Prostate gland (tissue), 2 donors: ENCODE data around the gene ACTMAP.

Experiments used
- CTCF ChIP-seq, 4 experiments: fragments of 200-600 bp in 2 of 4; fragments of 450-650 bp in 2 of 4; sonication (generic) in 2 of 4; IDR thresholded peaks; 1 replicate in 3 of 4; 2 replicates in 1 of 4; pipeline ENCODE4 v1.5.1; 2016 to 2019; ENCODE audit warnings: antibody characterized with exemption in 4 of 4, mild to moderate bottlenecking in 2 of 4, moderate library complexity in 2 of 4
- POLR2A ChIP-seq: fragments of 450-650 bp; IDR thresholded peaks from one replicate; pipeline ENCODE4 v1.6.1; 2016; ENCODE audit warnings: antibody characterized with exemption, mild to moderate bottlenecking
- POLR2AphosphoS5 ChIP-seq: sonication (generic); formaldehyde crosslinking; IDR thresholded peaks from one replicate; pipeline ENCODE4 v1.6.1; 2017; ENCODE audit warnings: antibody characterized with exemption

DNA sequence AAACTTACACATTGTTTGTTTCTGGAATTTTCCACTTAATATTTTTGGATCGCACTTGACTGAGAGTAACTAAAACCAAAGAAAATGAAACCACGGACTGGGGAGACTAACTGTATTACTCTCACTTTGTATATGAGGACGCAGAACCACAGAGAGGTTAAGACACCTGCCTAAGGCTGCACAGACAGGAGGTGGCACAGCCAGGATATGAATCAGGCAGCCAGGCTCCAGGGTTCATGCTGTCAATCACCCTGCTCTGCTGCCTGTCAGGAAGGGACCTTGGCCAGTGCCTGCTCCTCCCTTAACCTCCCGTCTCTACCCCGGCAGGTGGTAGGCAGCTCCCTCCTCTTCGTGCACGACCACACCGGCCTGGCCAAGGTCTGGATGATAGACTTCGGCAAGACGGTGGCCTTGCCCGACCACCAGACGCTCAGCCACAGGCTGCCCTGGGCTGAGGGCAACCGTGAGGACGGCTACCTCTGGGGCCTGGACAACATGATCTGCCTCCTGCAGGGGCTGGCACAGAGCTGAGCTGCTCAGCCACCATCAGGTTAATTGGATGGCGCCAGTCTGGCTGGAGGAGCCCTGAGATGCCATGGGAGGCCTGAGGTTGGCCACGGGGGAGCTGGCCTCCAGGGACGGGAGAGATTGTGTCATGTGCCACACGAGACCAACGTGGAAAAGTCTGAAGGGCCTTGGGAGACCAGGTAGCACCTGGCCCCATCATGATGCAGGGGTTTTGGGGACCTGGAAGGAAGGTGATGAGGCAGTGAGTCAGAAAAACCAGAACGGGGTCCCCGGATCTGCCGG lies 11.0 kb downstream of the ACTMAP start:
- TF ChIP-seq POLR2A (no peak), CTCF (IDR thresholded peaks at IDR 0.05) (no peak), POLR2AphosphoS5 (no peak)
